HepG2 (cell line): ENCODE data around the gene BMPR1B. TPM values are rescaled to one million over a fixed set of nuclear protein-coding genes. Genes with fewer than 3 reads are reported as not detected.

Experiments
- BRD4 ChIP-seq: sonication (generic); formaldehyde crosslinking; IDR thresholded peaks from 2 replicates; pipeline ENCODE4 v1.4.0; 2020; ENCODE audit warnings: missing genetic modification reagents
- CSRNP1 ChIP-seq: sonication (generic); formaldehyde crosslinking; IDR thresholded peaks from 2 replicates; pipeline ENCODE4 v1.8.1; 2023; ENCODE audit warnings: mild to moderate bottlenecking, missing genetic modification reagents
- polyA plus RNA-seq, 8 experiments: library from polyadenylated mRNA; depleted of rRNA in 3 of 8; stranded (reverse) in 7 of 8; unstranded in 1 of 8; fragments of >200 nt; fragmentation: Illumina TruSeq in 4 of 8; extraction: Trizol in 4 of 8; gene quantifications; 2 replicates each; pipeline versions ENCODE4 v1.2.1 to v1.2.3, GENCODE V29; 2011 to 2016; ENCODE audit warnings: low read depth in 4 of 8, missing spikeins in 1 of 8, mixed read lengths in 1 of 8; ENCODE audit not compliant: insufficient read depth in 1 of 8
- total RNA-seq, 5 experiments: library from RNA; depleted of rRNA; stranded (reverse); fragments of >200 nt; fragmentation: Illumina TruSeq; extraction: Trizol; gene quantifications; 2 replicates each; pipeline ENCODE4 v1.2.3, GENCODE V29; 2016; ENCODE audit warnings: low read depth in 1 of 5
- TF ChIP-seq, protein P1 (sequence below): sonication (generic); formaldehyde crosslinking; IDR thresholded peaks from 2 replicates; pipeline ENCODE4 v1.4.0; 2020; ENCODE audit warnings: low read depth, mild to moderate bottlenecking, missing genetic modification reagents
- TF ChIP-seq, protein P2 (sequence below), 2 experiments: fragments of 450-650 bp in 1 of 2; sonication (generic) in 1 of 2; formaldehyde crosslinking in 1 of 2; IDR thresholded peaks; 2 replicates each; pipeline versions ENCODE4 v1.6.1 to v1.8.0; 2016 to 2022; ENCODE audit warnings: antibody characterized with exemption in 1 of 2, mild to moderate bottlenecking in 1 of 2, missing genetic modification reagents in 1 of 2

Gene BMPR1B
- total and polyA plus RNA-seq, 2 of the 13 experiments (the other 11 are each of a cell fraction or from before 2014, with no cell fraction given) = 0.07 TPM; not detected in 1

DNA sequence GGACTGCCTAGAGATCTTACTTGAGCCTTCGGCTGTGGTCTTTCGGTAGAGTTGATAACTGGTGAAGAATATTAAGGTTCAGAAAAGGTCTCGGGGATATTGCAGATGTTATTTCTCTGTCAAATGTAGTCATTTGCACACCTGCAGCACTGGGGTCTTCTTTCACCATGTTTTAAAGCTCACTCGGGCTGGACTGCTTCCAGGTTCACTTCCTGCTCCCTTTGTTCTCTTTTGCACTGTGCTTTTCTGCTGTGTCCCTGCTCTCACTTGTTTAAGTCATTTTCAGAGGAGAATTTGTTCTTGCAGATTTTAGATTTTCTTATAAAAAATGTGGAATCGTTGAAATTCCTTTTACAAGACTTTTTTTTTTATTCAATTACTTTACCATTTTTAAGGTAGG is 68.5 kb downstream of the BMPR1B start (continued):
- TF ChIP-seq, protein P1, sequence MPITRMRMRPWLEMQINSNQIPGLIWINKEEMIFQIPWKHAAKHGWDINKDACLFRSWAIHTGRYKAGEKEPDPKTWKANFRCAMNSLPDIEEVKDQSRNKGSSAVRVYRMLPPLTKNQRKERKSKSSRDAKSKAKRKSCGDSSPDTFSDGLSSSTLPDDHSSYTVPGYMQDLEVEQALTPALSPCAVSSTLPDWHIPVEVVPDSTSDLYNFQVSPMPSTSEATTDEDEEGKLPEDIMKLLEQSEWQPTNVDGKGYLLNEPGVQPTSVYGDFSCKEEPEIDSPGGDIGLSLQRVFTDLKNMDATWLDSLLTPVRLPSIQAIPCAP (CRISPR knock-in tag) = no peak
- TF ChIP-seq CSRNP1 (CRISPR knock-in tag) (no peak), BRD4 (CRISPR knock-in tag) (no peak)
- TF ChIP-seq, protein P2, sequence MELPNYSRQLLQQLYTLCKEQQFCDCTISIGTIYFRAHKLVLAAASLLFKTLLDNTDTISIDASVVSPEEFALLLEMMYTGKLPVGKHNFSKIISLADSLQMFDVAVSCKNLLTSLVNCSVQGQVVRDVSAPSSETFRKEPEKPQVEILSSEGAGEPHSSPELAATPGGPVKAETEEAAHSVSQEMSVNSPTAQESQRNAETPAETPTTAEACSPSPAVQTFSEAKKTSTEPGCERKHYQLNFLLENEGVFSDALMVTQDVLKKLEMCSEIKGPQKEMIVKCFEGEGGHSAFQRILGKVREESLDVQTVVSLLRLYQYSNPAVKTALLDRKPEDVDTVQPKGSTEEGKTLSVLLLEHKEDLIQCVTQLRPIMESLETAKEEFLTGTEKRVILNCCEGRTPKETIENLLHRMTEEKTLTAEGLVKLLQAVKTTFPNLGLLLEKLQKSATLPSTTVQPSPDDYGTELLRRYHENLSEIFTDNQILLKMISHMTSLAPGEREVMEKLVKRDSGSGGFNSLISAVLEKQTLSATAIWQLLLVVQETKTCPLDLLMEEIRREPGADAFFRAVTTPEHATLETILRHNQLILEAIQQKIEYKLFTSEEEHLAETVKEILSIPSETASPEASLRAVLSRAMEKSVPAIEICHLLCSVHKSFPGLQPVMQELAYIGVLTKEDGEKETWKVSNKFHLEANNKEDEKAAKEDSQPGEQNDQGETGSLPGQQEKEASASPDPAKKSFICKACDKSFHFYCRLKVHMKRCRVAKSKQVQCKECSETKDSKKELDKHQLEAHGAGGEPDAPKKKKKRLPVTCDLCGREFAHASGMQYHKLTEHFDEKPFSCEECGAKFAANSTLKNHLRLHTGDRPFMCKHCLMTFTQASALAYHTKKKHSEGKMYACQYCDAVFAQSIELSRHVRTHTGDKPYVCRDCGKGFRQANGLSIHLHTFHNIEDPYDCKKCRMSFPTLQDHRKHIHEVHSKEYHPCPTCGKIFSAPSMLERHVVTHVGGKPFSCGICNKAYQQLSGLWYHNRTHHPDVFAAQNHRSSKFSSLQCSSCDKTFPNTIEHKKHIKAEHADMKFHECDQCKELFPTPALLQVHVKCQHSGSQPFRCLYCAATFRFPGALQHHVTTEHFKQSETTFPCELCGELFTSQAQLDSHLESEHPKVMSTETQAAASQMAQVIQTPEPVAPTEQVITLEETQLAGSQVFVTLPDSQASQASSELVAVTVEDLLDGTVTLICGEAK (IDR thresholded peaks at IDR 0.05) = no peak
- TF ChIP-seq, protein P2 (CRISPR knock-in tag; IDR thresholded peaks at IDR 0.05) = no peak
